H9 (cell line): ENCODE results near the gene PSMB7. TPM values are rescaled to one million over a fixed set of nuclear protein-coding genes. Genes with fewer than 3 reads are reported as not detected.

Experiments
- DNase-seq: peaks from one replicate; pipeline ENCODE4 v3.0.0-alpha.2; 2017
- H2AFZ ChIP-seq: one replicate; pipeline ENCODE4 v1.6.1; 2013; ENCODE audit warnings: mild to moderate bottlenecking, low read length, control low read depth, moderate library complexity
- H2AK5ac ChIP-seq: 2 replicates; pipeline ENCODE4 v1.6.1; 2013; ENCODE audit warnings: low read length, control low read depth, mixed read lengths; ENCODE audit not compliant: insufficient read length
- H2BK120ac ChIP-seq: one replicate; pipeline ENCODE4 v1.6.1; 2013; ENCODE audit warnings: low read depth, mild to moderate bottlenecking, low read length, control low read depth, inconsistent platforms; ENCODE audit not compliant: poor library complexity, severe bottlenecking
- H2BK12ac ChIP-seq: 2 replicates; pipeline ENCODE4 v1.6.1; 2013; ENCODE audit warnings: low read length, control low read depth, mixed read lengths, low read depth; ENCODE audit not compliant: insufficient read length
- H2BK15ac ChIP-seq: 2 replicates; pipeline ENCODE4 v1.6.1; 2013; ENCODE audit warnings: low read depth, low read length, control low read depth
- H2BK20ac ChIP-seq: one replicate; pipeline ENCODE4 v1.6.1; 2013; ENCODE audit warnings: low read depth, mild to moderate bottlenecking, low read length, control low read depth, inconsistent platforms; ENCODE audit not compliant: poor library complexity, severe bottlenecking
- H2BK5ac ChIP-seq: 2 replicates; pipeline ENCODE4 v1.6.1; 2013; ENCODE audit warnings: low read length, control low read depth, mixed read lengths; ENCODE audit not compliant: insufficient read length
- H3K14ac ChIP-seq: 2 replicates; pipeline ENCODE4 v1.6.1; 2013; ENCODE audit warnings: low read length, control low read depth; ENCODE audit not compliant: insufficient read depth
- H3K18ac ChIP-seq: 2 replicates; pipeline ENCODE4 v1.6.1; 2013; ENCODE audit warnings: low read depth, mild to moderate bottlenecking, mixed read lengths, low read length, control low read depth; ENCODE audit not compliant: insufficient read length
- H3K23ac ChIP-seq: 2 replicates; pipeline ENCODE4 v1.6.1; 2013; ENCODE audit warnings: low read length, control low read depth, mixed read lengths, low read depth; ENCODE audit not compliant: insufficient read length
- H3K23me2 ChIP-seq: 2 replicates; pipeline ENCODE4 v1.6.1; 2013; ENCODE audit warnings: low read depth, mild to moderate bottlenecking, mixed read lengths, low read length, control low read depth; ENCODE audit not compliant: insufficient read length, poor library complexity, severe bottlenecking
- H3K27ac ChIP-seq: 2 replicates; pipeline ENCODE4 v1.5.1; 2013; ENCODE audit warnings: low read length, control low read depth, mixed read lengths, low read depth; ENCODE audit not compliant: insufficient read length
- H3K27me3 ChIP-seq: 2 replicates; pipeline ENCODE4 v1.6.1; 2013; ENCODE audit warnings: low read length, control low read depth, inconsistent platforms; ENCODE audit not compliant: insufficient read depth
- H3K4ac ChIP-seq: 2 replicates; pipeline ENCODE4 v1.6.1; 2013; ENCODE audit warnings: low read depth, mild to moderate bottlenecking, control low read depth, inconsistent platforms, low read length, moderate library complexity
- H3K4me1 ChIP-seq: 2 replicates; pipeline ENCODE4 v1.6.1; 2013; ENCODE audit warnings: low read length, control low read depth, inconsistent platforms; ENCODE audit not compliant: insufficient read depth
- H3K4me2 ChIP-seq: 2 replicates; pipeline ENCODE4 v1.6.1; 2013; ENCODE audit warnings: low read length, control low read depth, mixed read lengths; ENCODE audit not compliant: insufficient read length, insufficient read depth
- H3K56ac ChIP-seq: 2 replicates; pipeline ENCODE4 v1.6.1; 2013; ENCODE audit warnings: low read depth, mild to moderate bottlenecking, mixed read lengths, low read length, control low read depth; ENCODE audit not compliant: insufficient read length
- H3K79me1 ChIP-seq: 2 replicates; pipeline ENCODE4 v1.6.1; 2013; ENCODE audit warnings: low read depth, mild to moderate bottlenecking, moderate library complexity, low read length, control low read depth, inconsistent platforms; ENCODE audit not compliant: insufficient read depth, poor library complexity, severe bottlenecking
- H3K79me2 ChIP-seq: 2 replicates; pipeline ENCODE4 v1.6.1; 2013; ENCODE audit warnings: low read length, control low read depth, inconsistent platforms; ENCODE audit not compliant: insufficient read depth
- H3K9ac ChIP-seq: 2 replicates; pipeline ENCODE4 v1.6.1; 2013; ENCODE audit warnings: low read length, control low read depth, mixed read lengths; ENCODE audit not compliant: insufficient read length; ENCODE audit errors: extremely low read depth
- H3K9me3 ChIP-seq: one replicate; pipeline ENCODE4 v1.6.1; 2013; ENCODE audit warnings: low read depth, low read length, inconsistent platforms; ENCODE audit not compliant: control insufficient read depth
- H3T11ph ChIP-seq: one replicate; pipeline ENCODE4 v1.6.1; 2013; ENCODE audit warnings: mild to moderate bottlenecking, low read length, control low read depth, inconsistent platforms
- H4K20me1 ChIP-seq: one replicate; pipeline ENCODE4 v1.6.1; 2013; ENCODE audit not compliant: control insufficient read depth, insufficient read length, insufficient read depth
- H4K5ac ChIP-seq: 2 replicates; pipeline ENCODE4 v1.6.1; 2013; ENCODE audit warnings: low read depth, mild to moderate bottlenecking, mixed read lengths, low read length, control low read depth; ENCODE audit not compliant: insufficient read length
- H4K8ac ChIP-seq: replicated peaks from 2 replicates; pipeline ENCODE4 v1.6.1; 2013; ENCODE audit warnings: low read length, control low read depth, mixed read lengths, low read depth; ENCODE audit not compliant: insufficient read length
- H4K91ac ChIP-seq: 2 replicates; pipeline ENCODE4 v1.6.1; 2013; ENCODE audit warnings: low read depth, mild to moderate bottlenecking, moderate library complexity, mixed read lengths, low read length, control low read depth; ENCODE audit not compliant: insufficient read length
- H3K27ac Mint-ChIP-seq, 3 experiments: 2 replicates in 2 of 3; 3 replicates in 1 of 3; pipeline ENCODE4 v1.8.0; 2020 to 2021; ENCODE audit warnings: mixed read lengths in 3 of 3, mild to moderate bottlenecking in 1 of 3, moderate library complexity in 1 of 3
- H3K27me3 Mint-ChIP-seq: 2 replicates; pipeline ENCODE4 v1.8.0; 2021; ENCODE audit warnings: low read depth, mild to moderate bottlenecking, moderate library complexity, mixed read lengths
- H3K36me3 Mint-ChIP-seq, 3 experiments: 2 replicates in 2 of 3; 3 replicates in 1 of 3; pipeline ENCODE4 v1.8.0; 2020 to 2021; ENCODE audit warnings: low read depth in 3 of 3, mixed read lengths in 3 of 3; ENCODE audit not compliant: insufficient read depth in 1 of 3
- H3K4me1 Mint-ChIP-seq, 2 experiments: 2 replicates each; pipeline ENCODE4 v1.8.0; 2020; ENCODE audit warnings: mixed read lengths in 2 of 2
- H3K4me3 Mint-ChIP-seq, 2 experiments: 2 replicates in 1 of 2; 3 replicates in 1 of 2; pipeline ENCODE4 v1.8.0; 2020 to 2021; ENCODE audit warnings: mild to moderate bottlenecking in 2 of 2, mixed read lengths in 2 of 2, moderate library complexity in 1 of 2
- H3K9me3 Mint-ChIP-seq, 2 experiments: 2 replicates in 1 of 2; 3 replicates in 1 of 2; pipeline ENCODE4 v1.8.0; 2020; ENCODE audit warnings: mild to moderate bottlenecking in 2 of 2, mixed read lengths in 2 of 2, moderate library complexity in 1 of 2
- WGBS: extraction: QIAGEN DNeasy Blood & Tissue Kit; methylation state at CpG from one replicate; pipeline ENCODE4 v1.1.7; 2013; ENCODE audit warnings: missing lambda C conversion rate, low lambda C conversion rate, mixed read lengths; ENCODE audit not compliant: insufficient read length; ENCODE audit errors: extremely low coverage; 5-methylcytosine and 5-hydroxymethylcytosine counted together
- total RNA-seq: library from RNA; stranded (reverse); gene quantifications from 2 replicates; pipeline ENCODE4 v1.2.1, GENCODE V29; 2021
- TF ChIP-seq, protein P1 (sequence below): fragments of 200-600 bp; sonication (generic); conservative IDR thresholded peaks from 3 replicates; pipeline ENCODE4 v1.8.0; 2021; ENCODE audit warnings: antibody characterized with exemption, mild to moderate bottlenecking

Gene PSMB7
- total RNA-seq, 1 experiment from 2014 or later: 209 TPM

DNA sequence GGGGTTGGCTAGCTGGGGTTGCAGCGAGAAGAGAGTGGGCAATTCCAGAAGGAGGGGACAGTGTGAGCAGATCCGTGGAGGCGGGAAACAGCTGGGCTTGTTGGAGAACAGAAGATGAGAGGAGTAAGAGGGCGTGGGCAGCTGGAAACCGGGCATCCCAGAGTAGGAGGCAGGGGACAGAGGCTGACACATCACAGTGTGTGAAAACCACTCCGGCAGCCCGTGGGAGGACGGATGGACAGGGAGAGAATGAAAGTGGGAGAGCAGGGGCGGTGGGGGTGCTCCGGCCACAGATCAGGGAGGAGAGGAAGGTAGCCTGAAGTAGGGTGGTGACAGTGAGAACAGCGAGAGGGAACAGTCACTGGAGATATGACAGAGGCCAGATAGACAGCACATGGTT is 8.3 kb upstream of the PSMB7 start:
- Histone ChIP-seq H4K91ac (no peak overlapping the region), H3K27ac (no peak overlapping the region), H3K9me3 (no peaks in the 10 kb centered on the region), H4K20me1 (no peaks in the 10 kb centered on the region), H2BK12ac (no peak overlapping the region), H2BK20ac (no peak overlapping the region), H2BK5ac (no peak overlapping the region), H3K56ac (no peak overlapping the region), H3K14ac (no peak overlapping the region; the same call in 1 of the 2 replicates), H4K8ac (no peak overlapping the region), H3K4ac (no peak overlapping the region), H3K4me2 (no peak overlapping the region), H2AK5ac (no peak overlapping the region), H3K27me3 (no peaks in the 10 kb centered on the region), H2BK15ac (no peak overlapping the region), H3K23ac (no peak overlapping the region), H3T11ph (no peak overlapping the region), H3K9ac (no peak overlapping the region), H4K5ac (no peak overlapping the region), H2AFZ (no peak overlapping the region), H3K79me2 (no peaks in the 10 kb centered on the region), H3K79me1 (no peaks in the 10 kb centered on the region), H3K18ac (no peak overlapping the region), H3K23me2 (no peaks in the 10 kb centered on the region), H2BK120ac (no peak overlapping the region), H3K4me1 (no peaks in the 10 kb centered on the region)
- TF ChIP-seq, protein P1, sequence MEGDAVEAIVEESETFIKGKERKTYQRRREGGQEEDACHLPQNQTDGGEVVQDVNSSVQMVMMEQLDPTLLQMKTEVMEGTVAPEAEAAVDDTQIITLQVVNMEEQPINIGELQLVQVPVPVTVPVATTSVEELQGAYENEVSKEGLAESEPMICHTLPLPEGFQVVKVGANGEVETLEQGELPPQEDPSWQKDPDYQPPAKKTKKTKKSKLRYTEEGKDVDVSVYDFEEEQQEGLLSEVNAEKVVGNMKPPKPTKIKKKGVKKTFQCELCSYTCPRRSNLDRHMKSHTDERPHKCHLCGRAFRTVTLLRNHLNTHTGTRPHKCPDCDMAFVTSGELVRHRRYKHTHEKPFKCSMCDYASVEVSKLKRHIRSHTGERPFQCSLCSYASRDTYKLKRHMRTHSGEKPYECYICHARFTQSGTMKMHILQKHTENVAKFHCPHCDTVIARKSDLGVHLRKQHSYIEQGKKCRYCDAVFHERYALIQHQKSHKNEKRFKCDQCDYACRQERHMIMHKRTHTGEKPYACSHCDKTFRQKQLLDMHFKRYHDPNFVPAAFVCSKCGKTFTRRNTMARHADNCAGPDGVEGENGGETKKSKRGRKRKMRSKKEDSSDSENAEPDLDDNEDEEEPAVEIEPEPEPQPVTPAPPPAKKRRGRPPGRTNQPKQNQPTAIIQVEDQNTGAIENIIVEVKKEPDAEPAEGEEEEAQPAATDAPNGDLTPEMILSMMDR: no peak
- DNase-seq: no peak
- H3K36me3 Mint-ChIP-seq: no peaks in the 10 kb centered on the region
- peaks cover 4 to 12% of the 10 kb centered on the region in 2 experiments for H3K4me1 Mint-ChIP-seq
- H3K27me3 Mint-ChIP-seq: peaks cover 13% of the 10 kb centered on the region
- H3K4me3 Mint-ChIP-seq: no peak overlapping the region
- no CpG with 5 or more reads among the region's 11 CpGs for WGBS
- H3K27ac Mint-ChIP-seq: no peak overlapping the region
- H3K9me3 Mint-ChIP-seq: peaks cover 0 to 2% of the 10 kb centered on the region in 2 experiments; a peak in 1 of 5 replicates
